ENCODE results near the gene ASTN1.

DNA sequence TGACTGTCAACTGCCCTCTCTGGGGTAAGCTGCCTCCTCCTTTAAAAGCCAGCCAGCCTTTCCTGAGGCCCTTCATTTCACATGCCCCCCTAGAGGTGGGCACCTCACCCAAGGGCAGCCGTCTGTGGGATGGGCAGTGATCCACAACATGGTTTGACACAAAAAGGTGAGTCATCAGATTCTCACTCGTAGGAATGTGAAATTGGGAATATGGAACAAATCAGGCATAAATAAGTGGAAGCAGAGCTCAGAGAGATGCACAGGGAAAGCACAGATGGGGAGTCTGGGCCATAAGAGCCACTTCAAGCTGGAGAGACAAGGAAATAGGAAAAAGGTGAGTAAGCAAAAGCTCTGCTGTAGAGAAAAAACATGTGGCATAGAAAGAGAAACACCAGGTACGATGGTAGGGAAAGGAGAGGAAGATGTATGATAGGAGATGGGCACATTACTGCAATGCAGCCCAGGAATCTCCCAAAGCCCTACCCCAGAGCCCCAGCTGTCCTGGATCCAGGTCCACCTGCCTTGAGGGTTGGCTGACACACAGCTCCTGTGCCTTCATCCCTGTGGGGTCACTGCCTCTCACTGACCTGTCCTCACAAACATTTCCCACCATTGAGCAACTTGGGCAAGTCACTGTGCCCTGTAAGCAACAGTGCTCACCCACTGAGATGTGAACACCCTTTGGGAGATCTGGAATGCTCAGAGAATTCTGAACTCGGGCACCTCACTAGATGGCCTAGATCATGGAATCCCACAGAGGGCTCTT, 86.6 kb downstream of the ASTN1 start:
- no peak for TF ChIP-seq GABPA (IDR thresholded peaks at IDR 0.05; ENCODE audit: low read depth)
- TF ChIP-seq, protein P1, sequence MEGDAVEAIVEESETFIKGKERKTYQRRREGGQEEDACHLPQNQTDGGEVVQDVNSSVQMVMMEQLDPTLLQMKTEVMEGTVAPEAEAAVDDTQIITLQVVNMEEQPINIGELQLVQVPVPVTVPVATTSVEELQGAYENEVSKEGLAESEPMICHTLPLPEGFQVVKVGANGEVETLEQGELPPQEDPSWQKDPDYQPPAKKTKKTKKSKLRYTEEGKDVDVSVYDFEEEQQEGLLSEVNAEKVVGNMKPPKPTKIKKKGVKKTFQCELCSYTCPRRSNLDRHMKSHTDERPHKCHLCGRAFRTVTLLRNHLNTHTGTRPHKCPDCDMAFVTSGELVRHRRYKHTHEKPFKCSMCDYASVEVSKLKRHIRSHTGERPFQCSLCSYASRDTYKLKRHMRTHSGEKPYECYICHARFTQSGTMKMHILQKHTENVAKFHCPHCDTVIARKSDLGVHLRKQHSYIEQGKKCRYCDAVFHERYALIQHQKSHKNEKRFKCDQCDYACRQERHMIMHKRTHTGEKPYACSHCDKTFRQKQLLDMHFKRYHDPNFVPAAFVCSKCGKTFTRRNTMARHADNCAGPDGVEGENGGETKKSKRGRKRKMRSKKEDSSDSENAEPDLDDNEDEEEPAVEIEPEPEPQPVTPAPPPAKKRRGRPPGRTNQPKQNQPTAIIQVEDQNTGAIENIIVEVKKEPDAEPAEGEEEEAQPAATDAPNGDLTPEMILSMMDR (IDR thresholded peaks at IDR 0.05; ENCODE audit: insufficient read depth, low read length), result no peak
- no peak for TF ChIP-seq POLR2AphosphoS5 (IDR thresholded peaks at IDR 0.05; ENCODE audit: low read depth)

All from HL-60 (cell line).